ENCODE measurements around the gene SH3BP5L. TPM values are rescaled to one million over a fixed set of nuclear protein-coding genes. Genes with fewer than 3 reads are reported as not detected.

Gene SH3BP5L
- total and polyA plus RNA-seq, 2 of the 8 experiments (the other 6 are each of a cell fraction or from before 2014, with no cell fraction given): 20.2 to 28.4 TPM

- POLR2A ChIA-PET (ENCODE audit: partially characterized antibody): interaction anchor here (0.8 to 1.2 kb wide), 3 partner anchors 12 to 45 kb away, joined by 3 read pairs; partner anchors contain the start of genes SH3BP5L and ZNF692
- Histone ChIP-seq H2BK5ac (ENCODE audit: low read depth, low read length) (no peak overlapping the region), H2BK12ac (ENCODE audit: low read depth, low read length) (no peak overlapping the region), H2AFZ (ENCODE audit: low read length) (no peak overlapping the region), H3K9ac (replicated peaks in 1 of 4; ENCODE audit: extremely low read depth in 1 of 4, low read depth in 3 of 4, low read length in 3 of 4) (no peak overlapping the region), H3K4ac (replicated peaks; ENCODE audit: insufficient read length, low read depth, low read length) (no peak overlapping the region), H3K79me1 (ENCODE audit: low read depth, low read length) (peaks cover 5% of the 10 kb centered on the region; the same call in 1 of the 2 replicates), H4K91ac (replicated peaks; ENCODE audit: insufficient read length, low read length) (no peak overlapping the region), H3K4me1 (replicated peaks in 1 of 4; ENCODE audit: control insufficient read depth in 3 of 4, insufficient read depth in 4 of 4, low read length in 3 of 4) (peaks cover 0 to 2% (median under 1%) of the 10 kb centered on the region in 4 experiments; a peak in 2 of 7 replicates), H3K23ac (ENCODE audit: insufficient read length) (no peak overlapping the region), H2BK120ac (replicated peaks; ENCODE audit: low read depth, low read length) (no peak overlapping the region), H3K4me3 (ENCODE audit: extremely low read depth in 1 of 4, insufficient read depth in 2 of 4, low read depth in 3 of 4, low read length in 4 of 4) (no peak overlapping the region), H3K36me3 (ENCODE audit: control insufficient read depth in 2 of 4, insufficient read depth in 4 of 4, low read length in 3 of 4) (peaks cover 10 to 27% (median 23%) of the 10 kb centered on the region in 4 experiments), H2BK20ac (ENCODE audit: low read length) (no peak overlapping the region), H3K56ac (replicated peaks; ENCODE audit: insufficient read length, low read depth, low read length) (no peak overlapping the region), H4K20me1 (replicated peaks in 1 of 2; ENCODE audit: control insufficient read depth in 1 of 2, insufficient read depth in 2 of 2, low read length in 2 of 2) (no peaks in the 10 kb centered on the region), H3K9me3 (ENCODE audit: insufficient read depth in 2 of 2, low read depth in 1 of 2, low read length in 1 of 2) (no peaks in the 10 kb centered on the region), H2BK15ac (ENCODE audit: low read length) (no peak overlapping the region), H4K5ac (ENCODE audit: insufficient read length, low read depth, low read length) (no peak overlapping the region), H2AK5ac (ENCODE audit: low read depth, low read length) (no peak overlapping the region), H3K14ac (ENCODE audit: insufficient read length) (no peak overlapping the region), H3K4me2 (ENCODE audit: insufficient read depth in 1 of 2, low read depth in 2 of 2, low read length in 2 of 2) (no peak overlapping the region), H3K79me2 (ENCODE audit: control insufficient read depth in 1 of 2, insufficient read depth in 2 of 2, low read length in 2 of 2) (peaks cover 0 to 2% of the 10 kb centered on the region in 2 experiments; a peak in 1 of 4 replicates), H3K27ac (ENCODE audit: low read depth, low read length) (no peak overlapping the region), H4K8ac (ENCODE audit: extremely low read depth, insufficient read depth, low read length) (no peak overlapping the region), H3K27me3 (replicated peaks in 1 of 4; ENCODE audit: control insufficient read depth in 3 of 4, extremely low read depth in 1 of 4, insufficient read depth in 3 of 4, low read length in 3 of 4) (no peaks in the 10 kb centered on the region), H3K18ac (ENCODE audit: extremely low read depth, low read length) (no peak overlapping the region), H3K23me2 (ENCODE audit: low read depth, low read length) (no peaks in the 10 kb centered on the region)
- FAIRE-seq: no peak
- WGBS, 2 experiments (ENCODE audit: extremely low coverage in 1 of 2, insufficient coverage in 1 of 2, insufficient read length in 1 of 2, insufficient replicate concordance in 2 of 2, low coverage in 1 of 2, low lambda C conversion rate in 2 of 2, missing lambda C conversion rate in 1 of 2): 92% methylated on average over 7 of the region's 8 CpGs; no CpG with 5 or more reads in 1 of the 2 experiments
- DNase-seq (ENCODE audit: low read depth in 1 of 2, low spot score in 2 of 2): no peak
- CTCF ChIA-PET (ENCODE audit: partially characterized antibody): interaction anchor here (0.6 to 2.6 kb wide), 4 partner anchors 9 to 45 kb away, joined by 3 to 17 read pairs (median 3); no protein-coding TSS in a partner anchor
- TF ChIP-seq EGR1 (IDR thresholded peaks at IDR 0.05; ENCODE audit: borderline replicate concordance, low read depth, low read length) (no peak), RXRA (IDR thresholded peaks at IDR 0.05; ENCODE audit: insufficient read depth, low read depth, low read length) (no peak), KDM1A (IDR thresholded peaks at IDR 0.05; ENCODE audit: borderline replicate concordance, low read length) (no peak), JUND (IDR thresholded peaks at IDR 0.05; ENCODE audit: low read length) (no peak), CHD1 (IDR thresholded peaks at IDR 0.05; ENCODE audit: low read depth, low read length) (no peak), FOSL1 (IDR thresholded peaks at IDR 0.05; ENCODE audit: insufficient read depth, low read depth, low read length) (no peak), NRF1 (IDR thresholded peaks at IDR 0.05; ENCODE audit: low read depth, low read length) (no peak), SP4 (IDR thresholded peaks at IDR 0.05; ENCODE audit: low read length) (no peak), CHD2 (IDR thresholded peaks at IDR 0.05; ENCODE audit: low read length) (no peak), JUN (IDR thresholded peaks at IDR 0.05; ENCODE audit: low read depth, low read length) (no peak), EZH2 (IDR thresholded peaks at IDR 0.05; ENCODE audit: low read depth, low read length, severe bottlenecking) (no peak), BCL11A (IDR thresholded peaks at IDR 0.05; ENCODE audit: low read depth in 2 of 2, low read length in 2 of 2) (no peak), BRCA1 (IDR thresholded peaks at IDR 0.05; ENCODE audit: low read depth, low read length) (no peak), SRF (IDR thresholded peaks at IDR 0.05; ENCODE audit: low read depth, low read length) (no peak), SP1 (IDR thresholded peaks at IDR 0.05; ENCODE audit: low read depth, low read length) (no peak)
Measured at GRCh38 chr1:248813546-248813945, 12.2 kb downstream of the SH3BP5L start.

Measured in H1 (cell line).